SK-N-MC (cell line): Measurements from ENCODE around the gene PARD3.
"Not testable (repeated sequence)": the region's sequence is repeated elsewhere in the genome, so short reads cannot be mapped to it uniquely, and the experiment has no call there.

Source experiments
- DNase-seq: peaks from one replicate; pipeline ENCODE4 v3.0.0-alpha.2; 2011; ENCODE audit warnings: low read depth, low spot score
- H3K27ac ChIP-seq: fragments of 200-600 bp; sonication (generic); 2 replicates; pipeline ENCODE4 v1.5.1; 2016; ENCODE audit warnings: mixed run types
- H3K36me3 ChIP-seq: fragments of 200-600 bp; sonication (generic); 2 replicates; pipeline ENCODE4 v1.6.1; 2017; ENCODE audit warnings: antibody characterized with exemption, low read length, mixed read lengths; ENCODE audit not compliant: insufficient read depth
- H3K4me3 ChIP-seq: fragments of 200-600 bp; sonication (generic); 2 replicates; pipeline ENCODE4 v1.5.1; 2016
- H3K9ac ChIP-seq: fragments of 200-600 bp; sonication (generic); 2 replicates; pipeline ENCODE4 v1.8.0; 2017; ENCODE audit warnings: mixed run types, mixed read lengths; ENCODE audit not compliant: insufficient read length
- H3K9me3 ChIP-seq: fragments of 200-600 bp; sonication (generic); 2 replicates; pipeline ENCODE4 v1.6.1; 2017; ENCODE audit warnings: low read depth, mild to moderate bottlenecking, antibody characterized with exemption, low read length, moderate library complexity, mixed read lengths
- EZH2 ChIP-seq: fragments of 200-600 bp; sonication (generic); IDR thresholded peaks from one replicate; pipeline ENCODE4 v1.6.1; 2017; ENCODE audit warnings: antibody characterized with exemption
- FOXP2 ChIP-seq: optimal IDR thresholded peaks from 2 replicates; pipeline ENCODE3; 2011; ENCODE audit warnings: mild to moderate bottlenecking, moderate library complexity; ENCODE audit not compliant: insufficient read depth; ENCODE audit errors: extremely low read length, control extremely low read depth
- POLR2AphosphoS5 ChIP-seq: IDR thresholded peaks from 2 replicates; pipeline ENCODE4 v1.6.1; 2012; ENCODE audit warnings: mild to moderate bottlenecking, low read depth, low read length, borderline replicate concordance

Gene PARD3

DNA sequence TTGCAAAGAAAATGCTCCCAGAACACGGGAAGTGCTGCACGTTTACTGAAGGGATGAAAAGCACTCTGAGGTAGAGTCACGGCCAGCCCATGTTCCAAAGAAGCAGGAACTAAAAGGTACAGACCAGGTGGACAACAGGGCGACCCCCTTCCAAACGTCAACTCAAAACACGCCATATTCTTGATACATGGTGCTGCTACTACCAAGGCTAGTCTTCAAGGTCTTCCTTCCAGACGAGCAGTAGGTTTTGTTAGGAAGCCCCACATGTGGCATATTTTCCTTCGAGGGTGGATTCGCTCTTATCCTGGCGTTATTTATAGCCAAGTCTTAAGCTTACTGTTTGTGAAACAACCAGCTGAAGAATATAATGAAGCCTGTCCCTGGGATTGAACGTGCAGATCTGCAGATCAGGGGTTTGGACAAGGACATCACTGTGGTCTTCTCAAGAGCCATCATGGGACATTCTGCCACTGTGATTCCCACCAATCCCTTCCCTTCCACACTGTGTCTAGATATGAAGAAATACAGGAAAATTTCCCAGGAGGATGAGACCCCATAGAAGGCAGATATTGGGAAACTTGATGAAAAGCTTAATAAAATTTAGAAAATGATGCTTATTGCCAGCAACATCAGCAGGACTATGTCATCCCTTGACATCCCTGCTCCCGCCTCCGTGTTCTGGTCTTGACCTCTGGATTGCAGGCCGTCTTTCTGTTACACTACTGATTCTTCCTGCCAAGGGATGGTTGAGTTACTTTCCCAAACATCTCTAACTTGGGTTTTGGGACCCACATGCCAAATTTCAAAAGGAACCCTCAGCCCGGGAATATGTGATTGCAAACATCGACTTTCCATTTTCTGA, 734.4 kb downstream of the PARD3 start:
- H3K4me3 ChIP-seq, result no peak overlapping the region
- no peak for DNase-seq
- H3K9ac ChIP-seq, result no peak overlapping the region
- H3K27ac ChIP-seq, result no peak overlapping the region
- H3K36me3 ChIP-seq, result no peaks in the 10 kb centered on the region
- no peak for TF ChIP-seq EZH2
- no peak for TF ChIP-seq POLR2AphosphoS5
- no peaks in the 10 kb centered on the region for H3K9me3 ChIP-seq

DNA sequence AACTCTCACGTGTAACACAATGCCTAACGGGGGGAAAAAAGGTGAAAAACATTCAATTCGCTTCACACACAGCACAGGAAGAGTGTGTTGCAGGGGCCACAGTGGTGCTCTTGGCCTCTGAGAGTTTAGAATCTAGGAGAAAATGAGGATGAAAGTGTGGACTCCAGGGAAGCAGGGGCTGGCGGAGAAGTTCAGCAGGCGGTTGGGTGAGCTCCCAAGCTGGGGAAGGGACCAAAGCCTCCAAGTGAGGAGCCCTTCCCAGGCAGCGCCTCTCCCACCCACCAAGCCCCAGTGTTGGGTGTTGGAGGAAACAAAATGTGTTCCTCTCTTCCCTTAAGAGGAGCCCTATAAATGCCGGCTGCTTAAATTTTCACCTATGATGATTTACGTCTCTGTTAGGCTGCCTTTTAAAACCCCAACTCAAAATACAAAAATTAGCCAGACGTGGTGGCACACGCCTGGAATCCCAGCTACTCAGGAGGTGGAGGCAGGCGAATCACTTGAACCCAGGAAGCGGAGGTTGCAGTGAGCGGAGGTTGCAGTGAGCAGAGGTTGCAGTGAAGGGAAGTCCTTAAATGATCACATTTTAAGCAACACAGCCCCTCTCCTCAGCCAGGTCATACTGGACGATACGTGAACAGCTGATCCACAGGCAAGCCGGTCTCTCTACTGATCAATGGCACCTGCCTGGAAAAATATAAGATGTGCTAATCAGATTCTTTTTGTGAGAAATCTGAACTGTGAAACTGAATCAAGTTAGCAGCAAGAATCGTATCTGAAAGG, 735.2 kb downstream of the PARD3 start:
- Histone ChIP-seq H3K4me3 (no peak overlapping the region), H3K9ac (no peak overlapping the region), H3K36me3 (no peaks in the 10 kb centered on the region), H3K9me3 (no peaks in the 10 kb centered on the region), H3K27ac (no peak overlapping the region)
- TF ChIP-seq FOXP2, result no peak
- TF ChIP-seq EZH2, result no peak
- TF ChIP-seq POLR2AphosphoS5, result no peak
- no peak for DNase-seq

GRCh38 chr10:34078745-34079470, 736.2 kb downstream of the PARD3 start:
- Histone ChIP-seq H3K9me3 (no peaks in the 10 kb centered on the region), H3K27ac (no peak overlapping the region), H3K4me3 (no peak overlapping the region), H3K9ac (no peak overlapping the region), H3K36me3 (no peaks in the 10 kb centered on the region)
- TF ChIP-seq EZH2, result no peak
- TF ChIP-seq FOXP2, result no peak
- no peak for DNase-seq

DNA sequence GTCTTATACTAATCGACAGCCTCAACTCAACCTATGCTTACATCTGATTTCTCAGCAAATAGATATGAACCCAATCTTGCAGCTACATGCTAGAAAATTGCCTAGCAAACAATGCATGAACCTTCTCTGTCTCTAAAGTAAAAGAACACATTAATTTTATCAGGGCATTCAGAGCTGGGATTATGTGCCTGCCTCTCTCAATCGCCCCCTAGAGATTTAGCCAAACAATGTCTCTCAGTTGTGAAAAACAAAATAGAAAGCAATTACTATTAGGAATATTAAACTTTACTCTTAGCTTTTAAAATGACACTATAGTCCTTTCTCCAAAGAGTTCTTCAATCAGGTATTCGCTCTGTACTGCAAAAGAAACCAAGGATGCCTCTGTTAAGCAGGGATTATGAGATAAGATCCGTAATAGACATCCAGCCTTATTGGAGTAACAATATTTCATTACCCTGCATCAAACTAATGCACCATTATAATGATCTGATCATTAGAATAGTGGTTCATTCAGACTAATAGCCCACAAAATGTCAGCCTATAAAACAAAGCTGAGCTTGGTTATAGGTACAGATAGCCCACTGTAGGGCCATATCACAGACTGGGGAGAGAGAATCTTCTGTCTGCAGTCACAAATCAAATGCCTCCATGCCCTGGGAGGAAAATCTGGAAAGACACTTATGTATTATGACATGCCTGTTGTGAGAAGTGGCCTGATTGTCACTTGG, 736.9 kb downstream of the PARD3 start:
- H3K4me3 ChIP-seq, result no peak overlapping the region
- no peaks in the 10 kb centered on the region for H3K36me3 ChIP-seq
- no peak overlapping the region for H3K27ac ChIP-seq
- H3K9me3 ChIP-seq, result no peaks in the 10 kb centered on the region
- TF ChIP-seq FOXP2, result no peak
- no peak for TF ChIP-seq POLR2AphosphoS5
- no peak for TF ChIP-seq EZH2
- no peak for DNase-seq
- no peak overlapping the region for H3K9ac ChIP-seq

- Histone ChIP-seq H3K9me3 (no peaks in the 10 kb centered on the region), H3K4me3 (no peak overlapping the region), H3K36me3 (no peaks in the 10 kb centered on the region), H3K27ac (no peak overlapping the region), H3K9ac (no peak overlapping the region)
- no peak for DNase-seq
- TF ChIP-seq FOXP2 (no peak), POLR2AphosphoS5 (no peak), EZH2 (no peak)
Measured at GRCh38 chr10:34076443-34076842, 738.7 kb downstream of the PARD3 start.

- no peak for DNase-seq
- no peak for TF ChIP-seq EZH2
- no peak for TF ChIP-seq POLR2AphosphoS5
- TF ChIP-seq FOXP2, result no peak
- H3K27ac ChIP-seq, result no peak overlapping the region
- H3K9ac ChIP-seq, result no peak overlapping the region
- H3K9me3 ChIP-seq, result no peaks in the 10 kb centered on the region
- H3K36me3 ChIP-seq, result no peaks in the 10 kb centered on the region
- no peak overlapping the region for H3K4me3 ChIP-seq
Measured at GRCh38 chr10:34075254-34075926, 739.7 kb downstream of the PARD3 start.

GRCh38 chr10:34074051-34074450, 741.0 kb downstream of the PARD3 start:
- H3K27ac ChIP-seq, result no peak overlapping the region
- H3K9ac ChIP-seq, result no peak overlapping the region

GRCh38 chr10:34067741-34068140, 747.4 kb downstream of the PARD3 start:
- not testable (repeated sequence) for H3K9me3 ChIP-seq, H3K4me3 ChIP-seq, DNase-seq, H3K36me3 ChIP-seq, H3K27ac ChIP-seq, H3K9ac ChIP-seq

More at GRCh38 chr10:34074051-34074450, 741.0 kb downstream of the PARD3 start:
- no peak overlapping the region for H3K4me3 ChIP-seq
- TF ChIP-seq EZH2 (no peak), POLR2AphosphoS5 (no peak), FOXP2 (no peak)
- no peaks in the 10 kb centered on the region for H3K9me3 ChIP-seq
- H3K36me3 ChIP-seq, result no peaks in the 10 kb centered on the region
- no peak for DNase-seq
